ENCODE data around the gene PDHA1.

DNA sequence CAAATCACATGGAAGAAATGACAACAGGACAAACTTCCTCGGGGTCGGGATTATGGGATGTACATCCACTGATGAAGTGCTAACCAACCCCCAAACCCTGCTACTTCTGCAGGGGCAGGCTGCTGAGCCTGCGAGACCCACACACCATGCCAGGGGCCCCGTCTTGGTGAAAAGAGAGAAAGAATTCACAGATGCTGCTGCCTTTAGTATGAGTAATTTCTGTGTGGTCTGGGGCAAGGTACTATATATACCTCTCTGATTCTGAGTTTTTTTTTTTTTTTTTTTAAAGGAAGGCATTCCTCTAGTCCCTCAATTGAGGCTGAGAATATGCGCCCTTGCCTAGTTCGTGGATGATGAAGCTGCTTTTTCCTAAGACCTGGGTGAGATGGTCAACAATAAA lies 24.8 kb downstream of the PDHA1 start:
- TF ChIP-seq HMGXB4 (CRISPR knock-in tag; IDR thresholded peaks at IDR 0.05; ENCODE audit: borderline replicate concordance) (no peak), POLR2A (IDR thresholded peaks at IDR 0.05; ENCODE audit: low read length) (no peak), ZNF302 (CRISPR knock-in tag; IDR thresholded peaks at IDR 0.05) (no peak)
- TF ChIP-seq, protein P1, sequence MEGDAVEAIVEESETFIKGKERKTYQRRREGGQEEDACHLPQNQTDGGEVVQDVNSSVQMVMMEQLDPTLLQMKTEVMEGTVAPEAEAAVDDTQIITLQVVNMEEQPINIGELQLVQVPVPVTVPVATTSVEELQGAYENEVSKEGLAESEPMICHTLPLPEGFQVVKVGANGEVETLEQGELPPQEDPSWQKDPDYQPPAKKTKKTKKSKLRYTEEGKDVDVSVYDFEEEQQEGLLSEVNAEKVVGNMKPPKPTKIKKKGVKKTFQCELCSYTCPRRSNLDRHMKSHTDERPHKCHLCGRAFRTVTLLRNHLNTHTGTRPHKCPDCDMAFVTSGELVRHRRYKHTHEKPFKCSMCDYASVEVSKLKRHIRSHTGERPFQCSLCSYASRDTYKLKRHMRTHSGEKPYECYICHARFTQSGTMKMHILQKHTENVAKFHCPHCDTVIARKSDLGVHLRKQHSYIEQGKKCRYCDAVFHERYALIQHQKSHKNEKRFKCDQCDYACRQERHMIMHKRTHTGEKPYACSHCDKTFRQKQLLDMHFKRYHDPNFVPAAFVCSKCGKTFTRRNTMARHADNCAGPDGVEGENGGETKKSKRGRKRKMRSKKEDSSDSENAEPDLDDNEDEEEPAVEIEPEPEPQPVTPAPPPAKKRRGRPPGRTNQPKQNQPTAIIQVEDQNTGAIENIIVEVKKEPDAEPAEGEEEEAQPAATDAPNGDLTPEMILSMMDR (IDR thresholded peaks at IDR 0.05) = no peak

All from A549 (cell line).